HEK293 (cell line): ENCODE results near the gene B4GALT5.

ENCODE experiments used
- KLF1 ChIP-seq: fragments of 450-650 bp; formaldehyde crosslinking; IDR thresholded peaks from 2 replicates; pipeline ENCODE4 v1.5.1; 2016; ENCODE audit warnings: missing biosample characterization, missing genetic modification characterization
- MYNN ChIP-seq: fragments of 450-650 bp; formaldehyde crosslinking; IDR thresholded peaks from 2 replicates; pipeline ENCODE4 v1.5.1; 2016; ENCODE audit warnings: missing biosample characterization, missing genetic modification characterization, borderline replicate concordance
- SETDB1 ChIP-seq: IDR thresholded peaks from one replicate; pipeline ENCODE4 v1.6.1; 2017; ENCODE audit warnings: mild to moderate bottlenecking, low read length, moderate library complexity, mixed read lengths; ENCODE audit not compliant: insufficient read length
- ZNF132 ChIP-seq: fragments of 450-650 bp; formaldehyde crosslinking; IDR thresholded peaks from 2 replicates; pipeline ENCODE4 v1.5.1; 2017; ENCODE audit warnings: missing biosample characterization, missing genetic modification characterization, borderline replicate concordance
- TF ChIP-seq, protein P1 (sequence below): fragments of 450-650 bp; formaldehyde crosslinking; IDR thresholded peaks from 2 replicates; pipeline ENCODE4 v1.5.1; 2016; ENCODE audit warnings: missing biosample characterization, missing genetic modification characterization
- TF ChIP-seq, protein P2 (sequence below): sonication (generic); formaldehyde crosslinking; IDR thresholded peaks from 2 replicates; pipeline ENCODE4 v1.8.1; 2022; ENCODE audit warnings: mild to moderate bottlenecking, moderate library complexity, missing genetic modification reagents
- TF ChIP-seq, protein P3 (sequence below): fragments of 450-650 bp; formaldehyde crosslinking; IDR thresholded peaks from 2 replicates; pipeline ENCODE4 v1.5.1; 2016; ENCODE audit warnings: missing biosample characterization, missing genetic modification characterization, low read depth
- TF ChIP-seq, protein P4 (sequence below): fragments of 450-650 bp; formaldehyde crosslinking; IDR thresholded peaks from 2 replicates; pipeline ENCODE4 v1.5.1; 2016; ENCODE audit warnings: missing biosample characterization, missing genetic modification characterization

DNA sequence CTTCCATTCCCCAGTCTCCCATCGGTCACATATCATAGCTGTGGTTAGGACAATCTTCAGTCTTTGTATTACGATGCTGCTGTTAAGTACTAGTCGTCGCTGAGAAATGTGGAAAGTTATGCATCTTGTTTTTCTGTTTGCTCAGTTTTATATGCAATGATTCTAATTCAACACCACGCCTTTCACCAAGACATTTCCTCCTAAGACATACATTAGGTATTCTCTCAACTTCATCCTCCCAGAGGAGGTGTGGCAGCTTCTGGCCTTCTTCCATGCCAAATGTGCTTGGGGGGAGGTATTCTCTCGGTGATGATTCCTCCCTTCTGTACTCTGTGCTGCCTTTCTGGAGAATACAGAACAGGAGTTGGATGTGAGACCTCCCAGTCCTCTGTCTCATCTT lies 66.1 kb downstream of the B4GALT5 start:
- TF ChIP-seq KLF1 (tag by site-specific recombination) (no peak), SETDB1 (no peak), ZNF132 (no peak), MYNN (tag by site-specific recombination) (no peak)
- TF ChIP-seq, protein P1, sequence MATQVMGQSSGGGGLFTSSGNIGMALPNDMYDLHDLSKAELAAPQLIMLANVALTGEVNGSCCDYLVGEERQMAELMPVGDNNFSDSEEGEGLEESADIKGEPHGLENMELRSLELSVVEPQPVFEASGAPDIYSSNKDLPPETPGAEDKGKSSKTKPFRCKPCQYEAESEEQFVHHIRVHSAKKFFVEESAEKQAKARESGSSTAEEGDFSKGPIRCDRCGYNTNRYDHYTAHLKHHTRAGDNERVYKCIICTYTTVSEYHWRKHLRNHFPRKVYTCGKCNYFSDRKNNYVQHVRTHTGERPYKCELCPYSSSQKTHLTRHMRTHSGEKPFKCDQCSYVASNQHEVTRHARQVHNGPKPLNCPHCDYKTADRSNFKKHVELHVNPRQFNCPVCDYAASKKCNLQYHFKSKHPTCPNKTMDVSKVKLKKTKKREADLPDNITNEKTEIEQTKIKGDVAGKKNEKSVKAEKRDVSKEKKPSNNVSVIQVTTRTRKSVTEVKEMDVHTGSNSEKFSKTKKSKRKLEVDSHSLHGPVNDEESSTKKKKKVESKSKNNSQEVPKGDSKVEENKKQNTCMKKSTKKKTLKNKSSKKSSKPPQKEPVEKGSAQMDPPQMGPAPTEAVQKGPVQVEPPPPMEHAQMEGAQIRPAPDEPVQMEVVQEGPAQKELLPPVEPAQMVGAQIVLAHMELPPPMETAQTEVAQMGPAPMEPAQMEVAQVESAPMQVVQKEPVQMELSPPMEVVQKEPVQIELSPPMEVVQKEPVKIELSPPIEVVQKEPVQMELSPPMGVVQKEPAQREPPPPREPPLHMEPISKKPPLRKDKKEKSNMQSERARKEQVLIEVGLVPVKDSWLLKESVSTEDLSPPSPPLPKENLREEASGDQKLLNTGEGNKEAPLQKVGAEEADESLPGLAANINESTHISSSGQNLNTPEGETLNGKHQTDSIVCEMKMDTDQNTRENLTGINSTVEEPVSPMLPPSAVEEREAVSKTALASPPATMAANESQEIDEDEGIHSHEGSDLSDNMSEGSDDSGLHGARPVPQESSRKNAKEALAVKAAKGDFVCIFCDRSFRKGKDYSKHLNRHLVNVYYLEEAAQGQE (tag by site-specific recombination): no peak
- TF ChIP-seq, protein P2, sequence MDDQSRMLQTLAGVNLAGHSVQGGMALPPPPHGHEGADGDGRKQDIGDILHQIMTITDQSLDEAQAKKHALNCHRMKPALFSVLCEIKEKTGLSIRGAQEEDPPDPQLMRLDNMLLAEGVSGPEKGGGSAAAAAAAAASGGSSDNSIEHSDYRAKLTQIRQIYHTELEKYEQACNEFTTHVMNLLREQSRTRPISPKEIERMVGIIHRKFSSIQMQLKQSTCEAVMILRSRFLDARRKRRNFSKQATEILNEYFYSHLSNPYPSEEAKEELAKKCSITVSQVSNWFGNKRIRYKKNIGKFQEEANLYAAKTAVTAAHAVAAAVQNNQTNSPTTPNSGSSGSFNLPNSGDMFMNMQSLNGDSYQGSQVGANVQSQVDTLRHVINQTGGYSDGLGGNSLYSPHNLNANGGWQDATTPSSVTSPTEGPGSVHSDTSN (CRISPR knock-in tag): no peak
- TF ChIP-seq, protein P3, sequence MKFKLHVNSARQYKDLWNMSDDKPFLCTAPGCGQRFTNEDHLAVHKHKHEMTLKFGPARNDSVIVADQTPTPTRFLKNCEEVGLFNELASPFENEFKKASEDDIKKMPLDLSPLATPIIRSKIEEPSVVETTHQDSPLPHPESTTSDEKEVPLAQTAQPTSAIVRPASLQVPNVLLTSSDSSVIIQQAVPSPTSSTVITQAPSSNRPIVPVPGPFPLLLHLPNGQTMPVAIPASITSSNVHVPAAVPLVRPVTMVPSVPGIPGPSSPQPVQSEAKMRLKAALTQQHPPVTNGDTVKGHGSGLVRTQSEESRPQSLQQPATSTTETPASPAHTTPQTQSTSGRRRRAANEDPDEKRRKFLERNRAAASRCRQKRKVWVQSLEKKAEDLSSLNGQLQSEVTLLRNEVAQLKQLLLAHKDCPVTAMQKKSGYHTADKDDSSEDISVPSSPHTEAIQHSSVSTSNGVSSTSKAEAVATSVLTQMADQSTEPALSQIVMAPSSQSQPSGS (tag by site-specific recombination): no peak
- TF ChIP-seq, protein P4, sequence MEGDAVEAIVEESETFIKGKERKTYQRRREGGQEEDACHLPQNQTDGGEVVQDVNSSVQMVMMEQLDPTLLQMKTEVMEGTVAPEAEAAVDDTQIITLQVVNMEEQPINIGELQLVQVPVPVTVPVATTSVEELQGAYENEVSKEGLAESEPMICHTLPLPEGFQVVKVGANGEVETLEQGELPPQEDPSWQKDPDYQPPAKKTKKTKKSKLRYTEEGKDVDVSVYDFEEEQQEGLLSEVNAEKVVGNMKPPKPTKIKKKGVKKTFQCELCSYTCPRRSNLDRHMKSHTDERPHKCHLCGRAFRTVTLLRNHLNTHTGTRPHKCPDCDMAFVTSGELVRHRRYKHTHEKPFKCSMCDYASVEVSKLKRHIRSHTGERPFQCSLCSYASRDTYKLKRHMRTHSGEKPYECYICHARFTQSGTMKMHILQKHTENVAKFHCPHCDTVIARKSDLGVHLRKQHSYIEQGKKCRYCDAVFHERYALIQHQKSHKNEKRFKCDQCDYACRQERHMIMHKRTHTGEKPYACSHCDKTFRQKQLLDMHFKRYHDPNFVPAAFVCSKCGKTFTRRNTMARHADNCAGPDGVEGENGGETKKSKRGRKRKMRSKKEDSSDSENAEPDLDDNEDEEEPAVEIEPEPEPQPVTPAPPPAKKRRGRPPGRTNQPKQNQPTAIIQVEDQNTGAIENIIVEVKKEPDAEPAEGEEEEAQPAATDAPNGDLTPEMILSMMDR (tag by site-specific recombination): no peak
